NCI-H2107 (cell line): ENCODE data around the gene GPC1.

Experiments used
- DNase-seq: peaks from one replicate; lab custom pipeline; 2025; lab: John Stamatoyannopoulos, UW

GPC1 gene

DNA sequence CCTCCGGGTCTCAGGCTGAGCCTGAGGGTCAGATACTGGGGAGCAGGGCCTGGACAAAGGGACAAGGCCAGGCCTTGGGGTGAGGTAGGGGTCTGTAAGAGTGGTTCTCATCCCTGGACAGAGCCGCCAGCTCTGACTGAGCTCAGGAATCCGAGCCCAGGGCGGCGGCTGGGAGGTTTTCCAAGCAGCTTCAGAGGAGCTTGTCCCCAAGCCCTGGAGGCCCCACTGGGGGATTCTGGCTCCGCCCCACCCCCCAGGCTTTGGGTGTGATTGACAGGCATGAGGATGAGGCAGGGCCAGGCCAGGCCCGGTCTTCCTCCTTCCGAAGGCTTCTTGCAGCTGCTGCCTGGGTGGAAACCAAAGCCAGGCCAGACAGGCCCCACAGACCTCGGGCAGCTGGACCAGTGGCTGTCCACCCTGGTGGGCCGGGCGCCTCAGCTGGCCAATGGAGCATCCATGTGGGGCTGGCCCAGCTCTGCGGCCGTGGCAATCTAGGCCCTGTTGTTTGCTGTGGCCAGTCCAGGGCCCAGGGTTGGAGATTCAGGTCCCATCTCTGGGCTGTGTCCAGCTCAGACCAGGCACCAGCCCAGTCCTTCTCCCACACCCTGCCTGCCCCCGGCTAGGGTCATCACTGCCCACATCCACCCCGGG lies 23.1 kb upstream of the GPC1 start:
- no peak for DNase-seq

DNA sequence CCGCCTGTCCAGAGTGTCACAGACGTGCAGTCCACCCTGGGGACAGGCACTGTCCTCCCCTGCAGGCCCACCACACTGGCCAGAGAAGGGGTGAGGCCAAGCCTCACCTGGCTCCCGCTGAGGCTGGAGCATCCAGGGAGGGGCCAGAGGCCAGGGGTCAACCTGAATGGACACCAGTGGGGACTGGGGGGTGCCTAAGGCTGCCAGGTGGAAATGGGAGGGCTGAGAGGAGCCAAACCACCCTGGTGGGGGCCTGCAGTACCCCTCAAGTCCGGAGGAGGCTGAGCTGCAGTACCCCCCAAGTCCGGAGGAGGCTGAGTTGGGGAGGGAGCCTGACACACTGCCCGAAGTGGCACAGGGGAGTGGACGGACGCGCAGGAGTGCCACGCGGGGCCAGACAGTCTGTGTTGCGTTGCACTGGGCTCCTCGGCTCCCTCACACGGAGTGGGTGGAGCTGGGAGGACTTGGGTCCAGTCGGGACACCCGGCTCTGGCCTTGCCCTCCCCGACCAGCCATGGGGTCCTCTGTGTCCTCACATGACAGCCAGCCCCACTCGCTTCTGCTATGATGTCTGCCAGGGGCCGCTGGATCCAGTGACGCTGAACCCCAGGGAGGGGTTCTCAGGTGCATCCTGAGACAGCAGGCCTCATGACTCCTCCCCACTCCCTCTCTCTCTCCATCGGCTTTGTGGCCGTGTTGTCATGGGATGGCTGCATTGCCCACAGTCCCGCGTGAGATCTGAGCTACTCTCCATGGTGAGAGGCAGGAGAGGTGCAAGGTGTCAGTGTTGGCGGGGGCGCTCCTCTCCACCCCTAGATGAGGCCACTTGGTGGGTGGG lies 22.3 kb upstream of the GPC1 start:
- no peak for DNase-seq

DNA sequence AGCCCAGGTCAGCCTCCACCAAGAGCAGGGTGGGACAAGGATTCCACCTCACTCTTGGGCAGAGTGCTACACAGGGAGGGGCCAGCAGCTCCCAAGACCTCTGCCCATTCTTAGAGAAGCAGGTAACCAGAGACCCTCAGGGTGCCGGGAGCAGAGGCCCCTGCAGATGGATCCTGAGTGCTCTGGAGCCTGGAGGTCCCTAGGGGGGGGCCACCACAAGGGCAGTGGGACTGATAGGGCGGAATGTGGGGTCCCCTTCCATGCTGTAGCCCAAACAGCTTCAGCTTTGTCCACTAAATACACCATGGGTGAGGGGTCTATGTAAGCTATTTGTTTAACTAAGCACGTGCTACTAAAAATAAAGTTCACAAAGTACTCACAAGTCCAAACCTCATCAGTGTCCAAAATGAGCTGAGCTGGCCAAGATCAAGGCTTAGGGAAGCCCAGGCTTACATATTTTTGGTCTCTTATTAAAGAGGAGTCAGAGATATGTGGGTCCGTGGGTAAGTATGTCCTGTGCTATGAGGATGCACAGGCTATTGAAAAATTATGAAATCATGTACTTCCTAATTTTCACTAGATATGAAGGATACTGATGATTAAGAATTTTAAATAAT lies 21.5 kb upstream of the GPC1 start:
- no peak for DNase-seq

- DNase-seq, result no peak
Observed at GRCh38 chr2:240416821-240417220, 18.6 kb upstream of the GPC1 start.

- no peak for DNase-seq
Observed at GRCh38 chr2:240418311-240418710, 17.2 kb upstream of the GPC1 start.

GRCh38 chr2:240419271-240419670 lies 16.2 kb upstream of the GPC1 start:
- no peak for DNase-seq

DNA sequence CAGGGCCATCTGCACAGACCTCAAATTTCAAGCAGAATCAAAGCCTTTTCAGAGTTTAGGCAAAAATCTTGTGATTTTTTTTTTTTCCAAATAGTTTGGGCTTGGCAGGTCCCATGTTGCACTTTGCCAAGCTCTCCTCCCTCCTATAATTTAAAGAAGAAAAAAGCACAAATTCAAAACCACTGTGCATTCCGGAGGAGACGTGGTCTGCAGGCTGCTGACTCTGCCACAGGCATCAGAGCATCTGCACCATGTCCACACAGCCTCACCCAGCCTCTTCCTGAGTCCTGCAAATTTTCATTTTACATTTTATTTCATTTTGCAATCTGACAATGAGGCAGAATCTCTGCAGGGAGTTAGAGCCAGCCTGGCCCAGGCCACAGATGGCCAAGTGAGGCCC lies 15.7 kb upstream of the GPC1 start:
- no peak for DNase-seq

DNA sequence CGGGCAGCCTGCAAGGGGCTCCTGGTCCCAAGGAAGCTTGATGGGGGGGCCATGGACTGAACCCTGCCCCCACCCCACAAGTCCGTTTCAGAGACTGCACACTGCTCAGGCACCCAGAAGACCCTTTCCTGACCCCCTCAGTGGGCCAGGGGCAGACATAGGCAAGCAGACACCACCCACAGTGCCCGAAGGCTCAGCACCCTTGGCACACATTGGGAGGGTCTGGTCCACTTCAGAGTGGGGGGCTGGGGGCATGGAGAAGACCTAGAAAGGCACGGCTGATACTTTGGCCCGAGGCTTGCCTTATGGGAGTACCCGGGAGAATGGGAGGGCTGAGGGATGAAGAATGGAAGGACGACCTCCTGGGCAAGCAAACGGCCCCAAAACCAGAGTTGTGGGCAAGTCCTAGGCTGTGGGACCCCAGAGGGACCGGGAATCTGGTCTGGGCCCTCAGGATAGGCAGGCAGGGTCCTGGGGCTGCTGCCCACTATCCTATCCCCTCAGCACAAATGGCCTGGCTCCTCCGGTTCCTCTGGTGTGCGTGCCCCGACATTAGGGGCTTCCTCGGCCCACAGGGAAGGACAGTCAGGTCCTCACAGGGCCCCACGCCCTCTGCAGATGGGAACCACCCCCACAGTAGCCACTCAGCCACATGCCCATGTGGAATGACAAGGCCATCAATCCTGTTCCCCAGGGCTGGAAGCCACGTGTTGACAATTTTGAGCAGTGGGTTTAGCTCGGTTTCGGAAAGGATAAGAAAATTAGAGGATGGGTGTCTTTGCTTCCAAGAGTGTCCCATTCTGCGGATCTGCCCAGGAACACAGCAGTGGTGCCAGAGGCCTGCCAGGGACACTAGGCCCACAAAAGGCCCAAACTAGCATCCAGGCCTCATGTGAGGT lies 15.0 kb upstream of the GPC1 start:
- DNase-seq, result no peak

DNA sequence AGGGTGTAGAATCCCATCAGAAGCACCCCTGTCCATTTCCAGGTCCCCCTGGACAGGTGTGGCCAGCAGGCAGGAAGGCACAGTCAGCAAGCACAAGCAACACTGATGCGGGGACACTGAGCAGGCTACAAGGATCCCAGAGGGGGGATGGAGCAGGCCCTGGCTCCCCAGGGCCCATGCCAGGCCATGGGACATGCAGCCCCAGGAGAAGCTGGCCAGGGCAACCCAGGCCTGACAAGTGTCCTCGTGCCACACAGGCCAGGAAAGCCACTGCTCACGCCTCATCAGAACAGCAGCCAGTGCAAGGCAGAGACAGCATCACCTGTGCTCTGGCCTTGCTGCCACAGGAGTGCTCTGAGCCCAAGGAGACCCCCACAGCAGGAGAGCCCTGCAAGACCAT lies 14.1 kb upstream of the GPC1 start:
- no peak for DNase-seq

DNA sequence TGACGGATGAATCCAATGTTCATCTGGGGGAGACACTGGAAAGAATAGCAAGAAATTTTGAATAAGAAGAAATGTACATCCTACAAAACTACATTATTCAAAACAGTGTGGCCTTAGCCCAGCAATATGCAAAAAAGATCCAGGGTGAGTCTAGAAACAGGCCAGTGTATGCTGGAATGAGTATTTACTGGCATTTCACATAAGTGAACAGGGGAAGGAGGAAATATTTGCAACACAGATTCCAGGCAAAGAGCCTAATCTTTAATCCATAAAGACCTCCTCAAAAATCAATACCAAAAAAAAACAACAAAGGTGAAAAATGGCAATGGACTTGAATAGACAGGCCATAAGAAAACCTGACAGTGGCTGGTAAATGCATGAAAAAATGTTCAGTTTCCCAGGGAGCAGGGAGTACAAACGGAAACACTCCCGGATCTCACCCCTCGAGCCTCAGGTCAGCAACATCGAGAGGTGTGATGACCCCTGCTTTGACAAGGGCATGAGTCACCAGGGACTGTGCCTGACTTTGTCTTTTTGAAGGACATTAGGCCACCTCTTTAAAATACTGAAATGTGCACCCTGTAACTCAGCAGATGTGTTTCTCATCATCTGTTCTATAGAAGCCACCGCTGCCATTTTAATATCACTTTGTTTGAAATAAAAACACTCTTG lies 12.7 kb upstream of the GPC1 start:
- DNase-seq, result no peak

GRCh38 chr2:240423788-240424191 lies 11.7 kb upstream of the GPC1 start:
- no peak for DNase-seq

- DNase-seq, result no peak
Observed at GRCh38 chr2:240424341-240425235, 10.9 kb upstream of the GPC1 start.

- no peak for DNase-seq
Observed at GRCh38 chr2:240425236-240425615, 10.2 kb upstream of the GPC1 start.

DNA sequence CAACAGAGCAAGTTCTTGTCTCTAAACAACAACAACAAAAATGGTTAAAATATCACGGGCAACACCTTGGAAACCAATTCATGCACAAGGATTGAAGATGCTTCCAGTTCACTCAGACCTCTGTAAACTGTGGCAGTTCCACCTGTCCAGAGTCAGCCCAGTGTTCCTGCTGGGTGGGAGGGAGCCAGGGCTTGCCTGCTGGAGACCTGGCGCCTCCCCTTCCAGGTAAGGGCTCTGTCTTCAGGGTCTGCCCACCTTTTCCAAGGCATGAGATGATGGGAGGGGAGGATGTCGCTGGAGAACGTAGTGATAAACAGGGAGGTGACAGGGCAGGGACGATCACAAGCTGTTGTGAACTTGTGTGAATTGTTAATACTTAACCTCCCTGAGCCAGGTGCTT lies 9.8 kb upstream of the GPC1 start:
- no peak for DNase-seq

DNA sequence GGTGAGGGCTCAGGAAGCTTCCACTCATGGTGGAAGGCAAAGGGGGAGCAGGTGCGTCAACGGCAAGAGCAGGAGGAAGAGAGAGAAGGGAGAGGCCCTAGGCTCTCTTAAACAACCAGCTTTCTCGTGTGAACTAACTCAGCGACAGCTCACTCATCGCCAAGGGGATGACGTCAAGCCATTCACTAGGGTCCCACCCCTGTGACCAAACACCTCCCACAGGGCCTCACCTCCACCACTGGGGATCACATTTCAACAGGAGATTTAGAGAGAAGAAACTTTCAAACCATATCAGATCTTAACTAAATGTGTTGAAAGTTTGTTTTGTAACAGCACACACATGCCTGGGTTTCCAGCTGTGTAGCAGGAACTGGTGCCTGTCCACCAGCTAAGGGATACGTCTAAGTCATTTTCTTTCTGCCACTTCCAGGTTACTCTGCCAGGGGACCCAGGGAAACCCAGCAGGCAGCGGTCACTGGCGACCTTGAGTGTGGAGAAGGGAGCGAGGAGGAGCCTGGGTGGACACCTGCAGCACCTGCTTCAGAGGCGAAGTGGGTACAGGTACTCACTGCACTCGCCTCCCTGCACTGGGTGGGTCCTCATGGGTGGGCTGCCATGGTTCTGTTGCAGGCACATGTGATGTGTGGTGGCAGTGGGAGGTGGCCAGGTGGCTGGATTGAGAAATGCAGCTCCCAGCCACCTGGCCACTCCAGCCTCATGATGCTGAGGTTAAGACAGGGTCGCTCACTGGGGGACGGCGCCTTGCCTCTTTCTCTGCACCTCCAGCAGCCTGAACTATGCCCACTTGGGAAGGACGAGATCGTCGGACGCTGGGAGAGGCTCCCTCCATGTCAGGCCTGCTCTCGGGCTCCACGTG lies 8.4 kb upstream of the GPC1 start:
- DNase-seq, result peak; percentile 24

- DNase-seq, result no peak
Observed at GRCh38 chr2:240427729-240428128, 7.7 kb upstream of the GPC1 start.

GRCh38 chr2:240428245-240428644 lies 7.2 kb upstream of the GPC1 start:
- DNase-seq, result no peak

DNA sequence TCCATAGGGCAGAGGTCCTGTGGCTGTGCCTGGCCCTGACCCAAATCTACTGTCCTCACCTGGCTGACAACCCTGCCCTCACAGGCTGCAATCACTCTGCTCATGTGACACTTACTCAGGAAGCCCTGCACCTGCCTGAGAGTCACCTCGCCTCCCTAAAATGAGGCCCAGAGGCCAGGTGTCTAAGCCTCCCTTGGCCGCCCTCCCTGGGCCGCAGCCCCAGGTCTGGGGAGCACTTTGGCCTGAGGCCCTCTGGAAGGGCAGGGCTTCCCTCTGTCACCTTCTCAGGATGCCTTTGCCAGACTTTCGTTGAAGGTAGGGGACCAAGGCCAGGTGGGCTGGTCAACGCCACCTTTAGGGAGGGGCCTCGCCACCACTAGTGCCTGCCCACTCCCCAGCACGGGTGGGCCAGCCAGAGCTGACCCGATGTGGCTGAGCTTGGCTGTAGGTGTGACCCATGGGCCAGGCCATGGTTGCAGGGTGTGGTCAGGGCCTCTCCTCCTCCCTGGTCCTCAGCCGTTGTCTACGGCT lies 6.1 kb upstream of the GPC1 start:
- no peak for DNase-seq

GRCh38 chr2:240429872-240430491 lies 5.5 kb upstream of the GPC1 start:
- no peak for DNase-seq
